ENCODE measurements around the gene MS4A2.

- TF ChIP-seq GATA2 (IDR thresholded peaks at IDR 0.05; ENCODE audit: low read depth, low read length): no peak
- no peak for TF ChIP-seq GATA3 (IDR thresholded peaks at IDR 0.05; ENCODE audit: low read depth, low read length)
These were observed 10.5 kb upstream of the MS4A2 start for GRCh38 chr11:60077981-60078380.

Measured in SH-SY5Y (cell line).